ENCODE measurements around the gene HDAC4. TPM values are rescaled to one million over a fixed set of nuclear protein-coding genes. Genes with fewer than 3 reads are reported as not detected.

HDAC4 gene
- total RNA-seq, 1 donor: 28.3 TPM

GRCh38 chr2:239047861-239048260 is 353.0 kb downstream of the HDAC4 start:
- no peak for DNase-seq (ENCODE audit: low read depth)
- H3K4me3 ChIP-seq (ENCODE audit: low read depth, low read length): no peak overlapping the region
- TF ChIP-seq CTCF (IDR thresholded peaks at IDR 0.05; ENCODE audit: insufficient read depth, low read length): no peak

GRCh38 chr2:239047420-239047819 is 353.4 kb downstream of the HDAC4 start:
- DNase-seq (ENCODE audit: low read depth): no peak
- no peak for TF ChIP-seq CTCF (IDR thresholded peaks at IDR 0.05; ENCODE audit: insufficient read depth, low read length)
- no peak overlapping the region for H3K4me3 ChIP-seq (ENCODE audit: low read depth, low read length)

GRCh38 chr2:239046822-239047221 is 354.0 kb downstream of the HDAC4 start:
- TF ChIP-seq CTCF (IDR thresholded peaks at IDR 0.05; ENCODE audit: insufficient read depth, low read length): no peak
- no peak overlapping the region for H3K4me3 ChIP-seq (ENCODE audit: low read depth, low read length)
- no peak for DNase-seq (ENCODE audit: low read depth)

GRCh38 chr2:239044336-239044735 is 356.5 kb downstream of the HDAC4 start:
- no peak overlapping the region for H3K4me3 ChIP-seq (ENCODE audit: low read depth, low read length)
- DNase-seq (ENCODE audit: low read depth): no peak
- no peak for TF ChIP-seq CTCF (IDR thresholded peaks at IDR 0.05; ENCODE audit: insufficient read depth, low read length)

- no peak for TF ChIP-seq CTCF (IDR thresholded peaks at IDR 0.05; ENCODE audit: insufficient read depth, low read length)
- H3K4me3 ChIP-seq (ENCODE audit: low read depth, low read length): no peak overlapping the region
Observed at GRCh38 chr2:239043326-239043725, 357.5 kb downstream of the HDAC4 start.

GRCh38 chr2:239042551-239043320 is 358.1 kb downstream of the HDAC4 start:
- H3K4me3 ChIP-seq (ENCODE audit: low read depth, low read length): no peak overlapping the region
- DNase-seq (ENCODE audit: low read depth): no peak
- no peak for TF ChIP-seq CTCF (IDR thresholded peaks at IDR 0.05; ENCODE audit: insufficient read depth, low read length)

More at GRCh38 chr2:239043326-239043725, 357.5 kb downstream of the HDAC4 start:
- no peak for DNase-seq (ENCODE audit: low read depth)

GRCh38 chr2:239042046-239042445 is 358.8 kb downstream of the HDAC4 start:
- H3K4me3 ChIP-seq (ENCODE audit: low read depth, low read length): no peak overlapping the region
- DNase-seq (ENCODE audit: low read depth): no peak
- no peak for TF ChIP-seq CTCF (IDR thresholded peaks at IDR 0.05; ENCODE audit: insufficient read depth, low read length)

Data from fibroblast of the aortic adventitia (primary cell).